Muscle of arm (tissue), 12 donors: ENCODE results near the gene HS6ST1. TPM values are rescaled to one million over a fixed set of nuclear protein-coding genes. Genes with fewer than 3 reads are reported as not detected.

ENCODE experiments used
- DNase-seq: peaks from one replicate; pipeline ENCODE4 v3.0.0-alpha.2; 2013
- polyA plus RNA-seq, 12 donors: library from polyadenylated mRNA; unstranded; fragments of 120-200 nt; gene quantifications; one replicate each; pipeline ENCODE4 v1.2.1, GENCODE V29; 2013; ENCODE audit not compliant: insufficient read length in 12 of 12

The HS6ST1 gene
- polyA plus RNA-seq, 12 donors: 19.2 to 51.3 (median 25.5) TPM; not detected in 1

DNA sequence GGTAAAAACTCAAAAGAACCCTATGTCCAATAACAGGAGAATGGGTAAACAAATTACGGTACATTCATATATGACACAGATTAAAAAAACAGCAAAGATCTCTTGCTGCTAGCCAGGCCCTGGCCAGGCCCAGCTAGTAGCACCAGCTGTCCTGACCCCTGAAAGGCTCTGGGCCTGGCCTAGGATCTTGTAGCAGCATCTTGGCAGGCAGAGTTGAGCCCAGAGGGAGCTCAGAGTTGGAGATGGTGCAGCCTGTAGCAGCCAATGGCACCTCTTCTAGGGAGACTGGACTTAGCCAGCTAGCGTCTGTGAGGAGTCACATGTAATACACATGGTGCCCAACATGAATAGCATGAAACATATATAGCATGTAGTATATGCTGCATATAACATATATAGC, 69.1 kb downstream of the HS6ST1 start:
- no peak for DNase-seq

DNA sequence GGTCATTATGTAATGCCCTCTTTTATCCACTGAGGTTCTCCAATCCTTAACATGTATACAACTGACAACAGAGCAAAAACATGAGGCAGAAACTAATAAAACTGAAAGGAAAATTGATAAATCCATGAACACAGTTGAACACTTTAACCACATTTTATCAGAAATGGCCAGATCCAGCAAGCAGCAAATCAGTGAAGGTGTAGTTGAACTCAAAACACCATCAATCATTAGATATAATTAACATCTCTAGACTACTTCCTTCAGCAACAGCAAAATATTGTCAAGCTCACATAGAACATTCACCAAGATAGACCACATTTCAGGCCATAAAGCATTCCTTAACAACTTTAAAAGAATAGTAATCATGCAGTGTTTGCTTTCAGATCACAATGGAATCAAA, 72.9 kb downstream of the HS6ST1 start:
- no peak for DNase-seq

DNA sequence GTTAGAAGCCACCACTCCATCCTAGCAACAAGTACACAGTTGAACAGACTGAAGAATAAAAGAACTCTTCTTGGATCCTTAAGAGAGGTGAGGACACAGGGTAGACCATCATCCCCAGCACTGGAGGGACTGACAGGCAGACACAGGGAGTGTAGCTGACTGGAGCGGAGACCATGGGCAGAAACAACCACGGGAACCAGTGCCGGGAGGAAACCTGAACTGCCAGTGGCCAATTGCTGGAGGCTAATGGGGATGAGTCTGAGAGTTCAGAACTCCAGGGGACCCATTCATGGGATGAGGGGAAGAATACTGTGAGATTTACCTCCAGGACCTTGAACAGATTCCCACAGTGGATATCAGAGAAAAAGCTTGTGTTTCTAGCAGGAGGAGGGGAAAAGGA, 76.8 kb downstream of the HS6ST1 start:
- no peak for DNase-seq

DNA sequence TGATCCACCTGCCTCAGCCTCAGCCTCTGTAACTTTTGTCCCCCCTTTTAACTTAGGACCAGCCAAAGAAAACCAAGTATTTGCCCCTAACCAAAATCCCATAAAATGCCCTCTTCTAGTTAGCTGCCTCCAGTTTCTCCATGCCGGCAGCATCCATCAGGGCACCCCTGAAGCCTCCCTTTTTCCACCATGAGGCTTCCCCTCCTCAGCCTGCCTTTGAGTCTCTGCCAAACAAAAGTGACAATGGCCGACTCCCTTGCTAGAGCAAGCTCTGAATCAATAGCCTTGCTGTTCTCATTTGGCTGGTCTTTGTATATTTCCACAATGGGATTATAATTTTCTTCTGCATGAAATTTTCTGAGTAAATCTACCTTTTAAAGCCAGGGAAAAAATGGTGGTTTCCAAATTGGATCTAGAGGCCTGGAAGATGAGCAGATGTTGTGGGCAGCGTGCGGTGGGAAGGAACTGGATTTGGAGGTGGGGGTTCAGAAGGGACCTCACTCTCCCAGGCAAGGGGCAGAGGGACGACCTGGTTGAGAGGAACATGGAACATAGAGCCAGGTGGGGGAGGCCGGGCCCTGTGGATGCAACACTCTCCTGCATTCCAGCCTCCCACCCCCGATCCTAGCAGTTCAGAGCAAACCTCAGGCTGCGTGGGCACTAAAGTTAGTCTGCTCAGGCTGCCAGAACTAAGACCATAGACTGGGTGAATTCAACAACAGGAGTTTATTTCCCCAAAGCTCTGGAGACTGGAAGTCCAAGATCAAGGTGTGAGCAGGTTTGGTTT, 80.6 kb downstream of the HS6ST1 start:
- no peak for DNase-seq

DNA sequence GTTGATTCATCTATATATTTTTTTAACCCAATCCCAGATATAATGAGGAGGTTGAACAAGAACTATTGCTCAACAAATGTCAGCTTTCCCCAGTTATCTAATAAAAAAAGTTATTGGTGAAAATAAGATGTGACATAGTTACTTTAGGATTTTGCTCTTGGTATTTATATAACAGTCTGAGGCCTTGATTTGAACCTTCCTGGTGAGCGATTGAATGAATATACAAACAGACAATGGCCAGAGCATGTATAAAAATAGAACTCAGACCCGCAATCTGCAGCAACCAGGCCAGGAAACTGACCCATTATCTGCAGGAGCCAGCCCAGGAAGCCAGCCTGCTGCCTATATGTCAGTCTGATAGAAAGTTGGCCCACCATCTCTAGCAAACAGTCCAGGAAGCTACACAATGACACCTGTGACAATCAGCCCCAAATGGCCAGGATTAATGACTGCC, 81.6 kb downstream of the HS6ST1 start:
- no peak for DNase-seq

DNA sequence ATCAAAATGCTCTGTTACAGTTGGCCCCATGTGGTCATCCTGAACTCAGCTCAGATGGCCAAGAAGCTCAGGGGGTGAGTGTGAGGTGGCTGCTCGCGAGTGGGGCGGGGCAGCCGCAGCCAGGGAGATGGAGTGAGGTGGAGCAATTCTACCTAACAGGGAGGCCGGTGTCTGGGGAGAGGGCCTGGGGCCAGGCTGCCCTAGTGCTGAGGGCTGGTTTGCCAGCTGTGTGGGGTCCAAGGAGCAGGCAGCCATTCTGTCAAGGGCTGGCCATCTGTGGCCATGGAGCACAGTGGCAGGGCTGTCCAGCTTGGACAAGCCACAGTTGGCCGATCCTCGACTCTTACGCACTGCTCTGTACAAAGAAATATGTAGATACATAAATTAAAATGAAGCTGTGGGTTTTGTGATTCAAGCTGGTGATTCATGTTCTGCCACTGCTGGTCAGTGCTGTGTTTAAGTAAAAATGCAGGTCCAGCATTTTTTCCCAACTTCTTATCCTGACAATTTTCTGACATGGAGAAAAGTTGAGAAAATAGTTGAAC, 82.1 kb downstream of the HS6ST1 start:
- no peak for DNase-seq

DNA sequence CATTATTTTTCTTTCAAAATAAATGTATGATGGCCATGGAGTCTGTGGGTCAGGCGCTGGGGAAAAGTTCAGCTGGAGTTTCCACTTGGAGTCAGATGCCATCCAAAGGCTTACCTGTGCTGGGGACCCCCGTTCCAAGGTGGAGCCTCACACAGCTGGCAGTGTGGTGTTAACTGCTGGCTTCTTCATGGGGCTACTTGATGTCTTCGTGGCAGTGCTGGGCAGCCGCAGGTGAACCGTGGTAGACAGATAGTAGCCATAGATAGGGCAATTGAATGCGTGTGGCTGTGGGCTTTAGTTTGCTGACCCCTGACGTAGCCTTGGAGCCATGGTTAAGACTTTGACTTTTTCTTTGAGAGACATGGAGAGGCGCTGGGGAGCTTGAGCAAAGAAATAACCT, 83.1 kb downstream of the HS6ST1 start:
- DNase-seq: no peak

DNA sequence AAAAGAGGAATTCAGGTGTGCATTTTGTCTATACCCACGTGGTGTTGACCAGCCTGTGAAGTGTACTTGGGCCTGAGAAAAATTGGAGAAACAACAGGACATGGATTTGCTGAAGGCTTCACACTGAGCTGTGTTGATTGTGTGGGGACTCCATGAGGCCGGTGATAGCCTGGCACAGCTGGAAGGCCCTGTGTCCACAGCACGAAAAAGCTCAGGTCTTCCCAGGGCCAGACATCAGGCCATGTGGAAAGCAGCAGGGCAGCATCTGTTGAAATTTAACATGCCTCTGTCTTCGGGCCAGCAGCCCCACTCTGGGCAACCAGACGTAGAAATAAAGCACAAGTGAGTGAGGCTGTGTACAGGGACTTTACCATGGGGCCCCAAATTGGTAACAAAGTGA, 84.1 kb downstream of the HS6ST1 start:
- no peak for DNase-seq

DNA sequence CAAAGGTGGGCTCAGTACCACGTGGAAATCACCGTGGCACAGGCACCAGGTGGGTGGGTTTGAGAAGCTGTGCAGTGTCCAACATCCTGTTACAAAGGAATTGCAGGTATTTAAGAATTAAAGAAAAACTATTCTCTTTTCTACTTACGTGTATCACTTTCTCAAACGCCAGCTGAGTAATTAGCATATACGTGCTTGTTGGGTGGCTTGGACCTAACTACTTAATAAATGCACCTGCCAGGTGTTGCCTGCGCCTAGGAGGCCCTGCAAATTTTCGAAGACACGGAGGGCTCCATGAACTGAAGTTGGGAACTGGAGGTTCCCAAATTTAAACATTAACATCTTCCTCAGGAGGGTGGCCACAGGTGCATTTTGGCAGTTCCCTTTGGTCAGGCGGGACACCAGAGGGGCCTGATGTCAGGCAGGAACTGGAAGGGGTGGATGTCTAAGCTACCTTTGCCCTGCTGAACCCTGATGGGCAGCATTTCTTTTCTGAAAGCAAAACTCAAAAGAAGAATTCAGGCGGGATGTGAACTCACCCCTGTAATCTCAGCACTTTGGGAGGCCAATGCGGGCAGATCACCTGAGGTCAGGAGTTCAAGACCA, 84.8 kb downstream of the HS6ST1 start:
- no peak for DNase-seq

DNA sequence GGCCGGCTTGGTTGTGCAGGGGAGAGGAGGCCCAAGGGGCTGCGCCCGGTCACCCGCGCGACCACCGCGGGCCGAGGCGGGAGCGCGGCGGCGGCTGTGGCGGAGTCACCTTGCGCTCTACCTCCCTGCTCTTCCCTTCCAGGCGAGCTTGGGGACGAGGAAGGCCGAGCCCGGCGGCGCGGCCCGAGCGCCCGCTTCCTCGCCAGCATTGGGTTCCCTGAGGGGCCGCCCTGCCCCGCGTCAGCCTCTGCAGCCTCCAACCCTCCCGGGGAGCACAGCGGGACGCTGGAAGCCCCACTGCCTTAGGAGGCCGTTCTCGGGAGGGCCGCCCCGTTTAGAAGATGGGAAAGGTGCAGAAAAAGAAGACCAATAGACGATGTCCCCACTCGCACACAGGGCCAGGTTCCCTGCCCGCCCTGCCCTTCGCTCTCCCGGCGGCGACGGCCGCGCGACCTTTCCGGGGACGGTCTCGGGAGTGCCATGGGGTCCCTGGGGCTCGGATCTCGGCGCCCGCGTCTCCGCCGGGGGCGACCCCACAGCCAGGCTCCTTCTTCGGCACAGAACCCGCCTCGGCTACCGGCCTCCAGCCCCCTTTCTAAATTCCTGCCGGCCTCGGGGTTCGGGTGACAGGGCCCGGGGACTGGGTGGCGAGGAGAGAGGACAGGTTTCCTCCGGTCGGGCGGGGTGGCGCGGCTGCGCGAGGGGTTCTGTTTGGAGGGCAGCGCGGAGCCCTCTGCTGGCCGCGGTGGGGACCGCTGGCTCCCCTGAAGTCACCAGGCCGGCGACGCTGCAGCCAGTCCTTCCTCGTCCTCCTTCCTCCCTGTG, 85.5 kb downstream of the HS6ST1 start:
- peak; percentile 80 for DNase-seq

DNA sequence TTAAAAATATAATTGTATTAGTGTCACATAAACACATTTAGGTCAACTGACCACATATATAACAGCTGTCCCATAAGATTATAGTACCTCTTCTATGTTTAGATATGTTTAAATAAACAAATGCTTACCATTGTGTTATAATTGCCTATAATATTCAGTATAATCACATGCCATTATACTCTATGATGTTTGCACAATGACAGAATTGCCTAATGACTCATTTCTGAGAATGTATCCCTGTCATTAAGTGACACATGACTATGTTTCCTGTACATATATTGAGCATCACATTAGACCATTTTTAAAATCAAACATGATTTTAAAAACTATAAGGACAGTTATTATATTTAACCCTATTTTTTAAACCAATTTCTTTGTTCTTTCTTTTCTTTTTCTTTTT, 89.8 kb downstream of the HS6ST1 start:
- no peak for DNase-seq

DNA sequence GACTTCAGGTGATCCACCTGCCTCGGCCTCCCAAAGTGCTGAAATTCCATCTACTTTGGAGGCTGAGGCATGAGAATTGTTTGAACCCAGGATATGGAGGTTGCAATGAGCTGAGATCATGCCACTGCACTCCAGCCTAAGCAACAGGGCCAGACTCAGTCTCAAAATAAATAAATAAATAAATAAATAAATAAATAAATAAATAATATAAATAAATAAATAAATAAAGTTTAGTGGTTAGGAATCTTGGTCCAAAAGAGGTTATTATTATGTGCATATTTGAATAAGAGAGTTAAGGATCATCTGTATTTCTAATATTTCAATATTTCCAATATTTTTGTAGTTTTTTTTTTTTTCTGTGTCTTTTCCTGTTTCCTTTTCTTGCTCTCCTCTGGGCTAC, 90.8 kb downstream of the HS6ST1 start:
- DNase-seq: no peak

DNA sequence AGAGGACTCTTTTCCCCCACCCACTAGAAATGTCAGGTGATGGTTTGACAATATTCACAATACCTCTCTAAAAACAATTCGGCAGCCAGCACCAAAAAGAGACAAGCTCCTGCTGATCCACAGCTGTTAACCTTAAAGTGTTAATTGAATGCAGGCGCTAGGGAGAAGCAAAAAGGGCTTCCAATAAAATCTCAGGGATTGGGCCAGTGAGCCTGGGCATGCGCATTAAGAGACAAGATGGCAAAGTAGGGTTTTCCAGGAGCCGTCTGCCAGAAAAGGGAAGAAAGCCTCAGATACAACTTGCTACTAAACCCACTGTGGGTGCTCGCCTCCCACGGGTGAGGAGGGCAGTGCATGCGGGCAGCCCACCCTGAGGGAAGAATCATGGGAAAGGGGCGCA, 98.8 kb downstream of the HS6ST1 start:
- no peak for DNase-seq

DNA sequence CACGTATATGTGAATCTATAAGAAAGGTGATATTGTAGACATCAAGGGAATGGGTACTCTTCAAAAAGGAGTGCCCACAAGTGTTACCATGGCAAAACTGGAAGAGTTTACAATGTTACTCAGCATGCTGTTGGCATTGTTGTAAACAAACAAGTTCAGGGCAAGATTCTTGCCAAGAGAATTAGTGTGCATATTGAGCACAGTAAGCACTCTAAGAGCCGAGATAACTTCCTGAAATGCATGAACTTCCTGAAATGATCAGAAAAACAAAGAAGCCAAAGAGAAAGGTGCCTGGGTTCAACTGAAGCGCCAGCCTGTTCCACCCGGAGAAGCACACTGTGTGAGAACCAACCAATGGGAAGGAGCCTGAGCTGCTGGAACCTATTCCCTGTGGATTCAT, 101.0 kb downstream of the HS6ST1 start:
- DNase-seq: no peak

DNA sequence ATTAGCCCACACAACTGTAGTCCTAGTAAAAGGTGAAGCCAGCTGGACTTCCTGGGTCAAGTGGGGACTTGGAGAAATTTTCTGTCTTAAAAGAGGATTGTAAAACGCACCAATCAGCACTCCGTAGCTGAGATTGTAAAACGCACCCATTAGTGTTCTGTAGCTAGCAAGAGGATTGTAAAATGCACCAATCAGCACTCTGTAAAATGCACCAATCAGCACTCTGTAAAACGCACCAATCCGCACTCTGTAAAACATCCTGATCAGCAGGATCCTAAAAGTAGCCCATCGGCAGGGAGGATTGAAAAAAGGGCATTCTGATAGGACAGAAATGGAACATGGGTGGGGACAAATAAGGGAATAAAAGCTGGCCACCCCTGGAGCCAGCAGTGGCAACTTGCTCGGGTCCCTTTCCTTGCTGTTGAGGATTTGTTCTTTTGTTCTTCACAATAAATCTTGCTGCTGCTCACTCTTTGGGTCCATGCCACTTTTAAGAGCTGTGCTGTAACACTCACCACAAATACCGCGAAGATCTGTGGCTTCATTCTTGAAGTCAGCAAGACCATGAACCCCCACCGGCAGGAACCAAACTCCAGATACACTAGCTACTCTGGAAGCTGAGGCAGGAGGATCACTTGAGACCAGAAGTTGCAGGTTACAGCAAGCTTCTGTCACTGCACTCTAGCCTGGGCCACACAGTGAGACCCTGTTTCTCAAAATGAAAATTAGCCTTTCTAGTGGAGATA, 102.6 kb downstream of the HS6ST1 start:
- DNase-seq: no peak

Other genes with a start within 250 kb of the HS6ST1 start
- 10 to 100 TPM in 11 of 12 donors, not detected in 1; 13.6 to 38.3 (median 28.0) TPM for gene UGGT1, start 227.7 kb downstream of the HS6ST1 start, polyA plus RNA-seq